Measurements from ENCODE around the gene MDM1.

MDM1 gene

GRCh38 chr12:68317047-68317667 is 15.0 kb downstream of the MDM1 start:
- Histone ChIP-seq H3K9me2 (replicated peaks; ENCODE audit: low read depth, low read length) (no peaks in the 10 kb centered on the region), H3K4me2 (ENCODE audit: low read depth, low read length, poor library complexity, severe bottlenecking) (no peak overlapping the region), H3K9me3 (ENCODE audit: insufficient read depth, low read depth, low read length) (no peaks in the 10 kb centered on the region), H3K9ac (ENCODE audit: low read depth, low read length, poor library complexity, severe bottlenecking) (no peak overlapping the region), H3K36me3 (ENCODE audit: insufficient read depth, low read length) (peaks cover 17% of the 10 kb centered on the region; the same call in 1 of the 2 replicates), H4K20me1 (ENCODE audit: insufficient read depth, low read length, poor library complexity, severe bottlenecking) (no peaks in the 10 kb centered on the region), H3F3A (ENCODE audit: low read depth) (no peaks in the 10 kb centered on the region), H2AFZ (ENCODE audit: low read length) (no peak overlapping the region), H3K4me3 (ENCODE audit: low read length, poor library complexity, severe bottlenecking) (no peak overlapping the region), H3K27me3 (ENCODE audit: insufficient read depth, low read length, poor library complexity, severe bottlenecking) (no peaks in the 10 kb centered on the region), H3K4me1 (ENCODE audit: insufficient read depth, low read length, poor library complexity, severe bottlenecking) (no peaks in the 10 kb centered on the region), H3K79me2 (ENCODE audit: insufficient read depth, low read length) (no peaks in the 10 kb centered on the region)
- TF ChIP-seq, protein P1, sequence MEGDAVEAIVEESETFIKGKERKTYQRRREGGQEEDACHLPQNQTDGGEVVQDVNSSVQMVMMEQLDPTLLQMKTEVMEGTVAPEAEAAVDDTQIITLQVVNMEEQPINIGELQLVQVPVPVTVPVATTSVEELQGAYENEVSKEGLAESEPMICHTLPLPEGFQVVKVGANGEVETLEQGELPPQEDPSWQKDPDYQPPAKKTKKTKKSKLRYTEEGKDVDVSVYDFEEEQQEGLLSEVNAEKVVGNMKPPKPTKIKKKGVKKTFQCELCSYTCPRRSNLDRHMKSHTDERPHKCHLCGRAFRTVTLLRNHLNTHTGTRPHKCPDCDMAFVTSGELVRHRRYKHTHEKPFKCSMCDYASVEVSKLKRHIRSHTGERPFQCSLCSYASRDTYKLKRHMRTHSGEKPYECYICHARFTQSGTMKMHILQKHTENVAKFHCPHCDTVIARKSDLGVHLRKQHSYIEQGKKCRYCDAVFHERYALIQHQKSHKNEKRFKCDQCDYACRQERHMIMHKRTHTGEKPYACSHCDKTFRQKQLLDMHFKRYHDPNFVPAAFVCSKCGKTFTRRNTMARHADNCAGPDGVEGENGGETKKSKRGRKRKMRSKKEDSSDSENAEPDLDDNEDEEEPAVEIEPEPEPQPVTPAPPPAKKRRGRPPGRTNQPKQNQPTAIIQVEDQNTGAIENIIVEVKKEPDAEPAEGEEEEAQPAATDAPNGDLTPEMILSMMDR (conservative IDR thresholded peaks at IDR 0.05; ENCODE audit: low read length) = peak; percentile 82
- no peak for TF ChIP-seq EZH2phosphoT487 (IDR thresholded peaks at IDR 0.05; ENCODE audit: borderline replicate concordance)

GRCh38 chr12:68310370-68310769 is 21.8 kb downstream of the MDM1 start:
- no peaks in the 10 kb centered on the region for H3K9me3 ChIP-seq (ENCODE audit: insufficient read depth, low read depth, low read length)
- no peaks in the 10 kb centered on the region for H4K20me1 ChIP-seq (ENCODE audit: insufficient read depth, low read length, poor library complexity, severe bottlenecking)
- no peak overlapping the region for H3K9ac ChIP-seq (ENCODE audit: low read depth, low read length, poor library complexity, severe bottlenecking)
- H3K4me3 ChIP-seq (ENCODE audit: low read length, poor library complexity, severe bottlenecking) = no peak overlapping the region
- peaks cover 58% of the 10 kb centered on the region for H3K36me3 ChIP-seq (ENCODE audit: insufficient read depth, low read length)
- H3K79me2 ChIP-seq (ENCODE audit: insufficient read depth, low read length) = no peaks in the 10 kb centered on the region
- TF ChIP-seq, protein P1 (conservative IDR thresholded peaks at IDR 0.05; ENCODE audit: low read length) = no peak
- no peak for TF ChIP-seq EZH2phosphoT487 (IDR thresholded peaks at IDR 0.05; ENCODE audit: borderline replicate concordance)
- no peaks in the 10 kb centered on the region for H3K9me2 ChIP-seq (replicated peaks; ENCODE audit: low read depth, low read length)
- H3F3A ChIP-seq (ENCODE audit: low read depth) = no peaks in the 10 kb centered on the region
- no peaks in the 10 kb centered on the region for H3K27me3 ChIP-seq (ENCODE audit: insufficient read depth, low read length, poor library complexity, severe bottlenecking)
- H3K4me2 ChIP-seq (ENCODE audit: low read depth, low read length, poor library complexity, severe bottlenecking) = no peak overlapping the region
- no peak overlapping the region for H2AFZ ChIP-seq (ENCODE audit: low read length)
- H3K4me1 ChIP-seq (ENCODE audit: insufficient read depth, low read length, poor library complexity, severe bottlenecking) = no peaks in the 10 kb centered on the region

GRCh38 chr12:68306564-68306963 is 25.6 kb downstream of the MDM1 start:
- H3F3A ChIP-seq (ENCODE audit: low read depth) = no peaks in the 10 kb centered on the region
- H3K36me3 ChIP-seq (ENCODE audit: insufficient read depth, low read length) = peaks cover 42% of the 10 kb centered on the region

More at GRCh38 chr12:68306564-68306963, 25.6 kb downstream of the MDM1 start:
- Histone ChIP-seq H4K20me1 (ENCODE audit: insufficient read depth, low read length, poor library complexity, severe bottlenecking) (no peaks in the 10 kb centered on the region), H3K27me3 (ENCODE audit: insufficient read depth, low read length, poor library complexity, severe bottlenecking) (no peaks in the 10 kb centered on the region), H3K79me2 (ENCODE audit: insufficient read depth, low read length) (no peaks in the 10 kb centered on the region), H3K4me1 (ENCODE audit: insufficient read depth, low read length, poor library complexity, severe bottlenecking) (no peaks in the 10 kb centered on the region), H3K9ac (ENCODE audit: low read depth, low read length, poor library complexity, severe bottlenecking) (no peak overlapping the region), H3K9me2 (replicated peaks; ENCODE audit: low read depth, low read length) (no peaks in the 10 kb centered on the region), H3K4me2 (ENCODE audit: low read depth, low read length, poor library complexity, severe bottlenecking) (no peak overlapping the region), H2AFZ (ENCODE audit: low read length) (no peak overlapping the region), H3K4me3 (ENCODE audit: low read length, poor library complexity, severe bottlenecking) (no peak overlapping the region), H3K9me3 (ENCODE audit: insufficient read depth, low read depth, low read length) (no peaks in the 10 kb centered on the region)
- TF ChIP-seq, protein P1 (conservative IDR thresholded peaks at IDR 0.05; ENCODE audit: low read length) = no peak
- TF ChIP-seq EZH2phosphoT487 (IDR thresholded peaks at IDR 0.05; ENCODE audit: borderline replicate concordance) = no peak
